Pancreas (tissue), 10 donors: Measurements from ENCODE around the gene CASTOR1. TPM values are rescaled to one million over a fixed set of nuclear protein-coding genes. Genes with fewer than 3 reads are reported as not detected.

ENCODE experiments used
- ATAC-seq, 4 donors: fragments of 200-7000 bp; cut with Tn5 transposase; one replicate each; pipeline versions ENCODE4 v1.8.0 to v1.9.1; 2020; ENCODE audit warnings: mild to moderate bottlenecking in 4 of 4, moderate library complexity in 4 of 4
- DNase-seq, 6 donors: peaks; one replicate each; pipeline ENCODE4 v3.0.0-alpha.2; 2020
- FAIRE-seq: peaks from 2 replicates; lab custom pipeline; 2012; peaks lifted over from hg19 to GRCh38; lab: Jason Lieb, UNC
- H3K27ac ChIP-seq, 4 donors: fragments of 200-600 bp; sonication (generic); 1 replicate in 3 of 4; 2 replicates in 1 of 4; pipeline versions ENCODE4 v1.5.0 to v1.8.0; 2020
- H3K27me3 ChIP-seq, 4 donors: fragments of 200-600 bp; one replicate each; pipeline ENCODE4 v1.8.0; 2021
- H3K36me3 ChIP-seq, 3 donors: fragments of 200-600 bp; sonication (generic) in 1 of 3; one replicate each; pipeline versions ENCODE4 v1.5.0 to v1.8.0; 2020 to 2021
- H3K4me1 ChIP-seq, 3 donors: fragments of 200-600 bp; one replicate each; pipeline ENCODE4 v1.8.0; 2021
- H3K4me3 ChIP-seq, 4 donors: fragments of 200-600 bp; sonication (generic) in 2 of 4; one replicate each; pipeline versions ENCODE4 v1.5.0 to v1.8.0; 2020 to 2021
- H3K9me3 ChIP-seq, 4 donors: fragments of 200-600 bp; one replicate each; pipeline ENCODE4 v1.8.0; 2021
- CTCF ChIP-seq, 4 donors: fragments of 200-600 bp; sonication (generic) in 3 of 4; IDR thresholded peaks; one replicate each; pipeline versions ENCODE4 v1.5.0 to v1.8.0; 2021; ENCODE audit warnings: antibody characterized with exemption in 4 of 4
- WGBS, 2 donors: extraction: QIAGEN DNeasy Blood & Tissue Kit; methylation state at CpG; one replicate each; pipeline ENCODE4 v1.1.7; 2013; 5-methylcytosine and 5-hydroxymethylcytosine counted together
- intact Hi-C, 3 donors: fragments of 100-400 bp; cut with DNase I; formaldehyde crosslinking; loops; one replicate each; pipeline versions ENCODE4 v1.11.1 to v1.14.2; 2022
- polyA plus RNA-seq, 2 donors: library from polyadenylated mRNA; stranded (reverse); fragments of 200-250 nt; gene quantifications; one replicate each; pipeline ENCODE4 v1.2.3, GENCODE V29; 2013
- total RNA-seq, 6 donors: library from RNA; stranded (reverse); fragmentation: NEBNext Ultra II Directional in 4 of 6; extraction: Animal tissue kit (Norgen Biotek cat#: 25700) in 4 of 6; gene quantifications; one replicate each; pipeline versions ENCODE4 v1.2.1 to v1.2.4, GENCODE V29; 2021 to 2023
- donor health status: healthy with polysubstance abuse.
- donor health status: DM: no; HTN: no; CAD: no; lungs with moderate emphysema.
- donor health status: DM: no; HTN: no; CAD: no.
- donor health status: control.
- donor health status: control.
- donor health status: Bipolar disorder and iron deficiency.
- donor health status: DM: yes; HTN: yes; CAD: no.
- donor health status: DM: no; HTN: no; CAD: no.
- donor health status: DM: no; HTN: no; CAD: no.
- donor health status: DM: yes; HTN: yes; CAD: no.

Gene CASTOR1
- total and polyA plus RNA-seq, 8 donors, result 1.8 to 8.3 (median 4.2) TPM

GRCh38 chr22:30297276-30297990 lies 8.1 kb upstream of the CASTOR1 start:
- no peaks in the 10 kb centered on the region for H3K27me3 ChIP-seq
- intact Hi-C loops, result no loop called here
- H3K27ac ChIP-seq, result no peak overlapping the region
- peaks cover 0 to 10% (median 0%) of the 10 kb centered on the region in 3 donors for H3K4me1 ChIP-seq
- no peaks in the 10 kb centered on the region for H3K9me3 ChIP-seq
- DNase-seq (no peak), FAIRE-seq (no peak), ATAC-seq (no peak)
- peaks cover 0 to 27% (median 3%) of the 10 kb centered on the region in 3 donors for H3K36me3 ChIP-seq
- WGBS, 2 donors, result 90 to 93% methylated on average over 11 of the region's 11 CpGs
- H3K4me3 ChIP-seq, result no peak overlapping the region
- no peak for TF ChIP-seq CTCF (IDR thresholded peaks at IDR 0.05)

- H3K27ac ChIP-seq, result no peak overlapping the region
- FAIRE-seq, result no peak
- DNase-seq, result no peak
- peaks cover 0 to 32% (median 3%) of the 10 kb centered on the region in 3 donors for H3K36me3 ChIP-seq
- H3K27me3 ChIP-seq, result no peaks in the 10 kb centered on the region
- H3K4me1 ChIP-seq, result peaks cover 0 to 4% (median 0%) of the 10 kb centered on the region in 3 donors
- intact Hi-C loops, result no loop called here
- no peaks in the 10 kb centered on the region for H3K9me3 ChIP-seq
- H3K4me3 ChIP-seq, result no peak overlapping the region
- 94 to 96% methylated on average over 3 of the region's 3 CpGs for WGBS, 2 donors
- no peak for ATAC-seq
- TF ChIP-seq CTCF (IDR thresholded peaks at IDR 0.05), result no peak
Observed at GRCh38 chr22:30296833-30297232, 7.5 kb upstream of the CASTOR1 start.

- intact Hi-C loops, result no loop called here
- no peaks in the 10 kb centered on the region for H3K27me3 ChIP-seq
- ATAC-seq, result no peak
- H3K4me3 ChIP-seq, result no peak overlapping the region
- DNase-seq, result no peak
- peaks cover 0 to 4% (median 3%) of the 10 kb centered on the region in 3 donors for H3K4me1 ChIP-seq
- no peak overlapping the region for H3K27ac ChIP-seq
- WGBS, 2 donors, result 94 to 95% methylated on average over 4 of the region's 4 CpGs
- FAIRE-seq, result no peak
- H3K36me3 ChIP-seq, result peaks cover 0 to 32% (median 3%) of the 10 kb centered on the region in 3 donors
- no peaks in the 10 kb centered on the region for H3K9me3 ChIP-seq
- no peak for TF ChIP-seq CTCF (IDR thresholded peaks at IDR 0.05)
Observed at GRCh38 chr22:30296324-30296723, 7.0 kb upstream of the CASTOR1 start.

GRCh38 chr22:30295576-30295975 lies 6.3 kb upstream of the CASTOR1 start:
- Histone ChIP-seq H3K4me3 (no peak overlapping the region), H3K9me3 (no peaks in the 10 kb centered on the region), H3K27ac (no peak overlapping the region), H3K27me3 (no peaks in the 10 kb centered on the region), H3K4me1 (peaks cover 4 to 11% (median 11%) of the 10 kb centered on the region in 3 donors), H3K36me3 (peaks cover 0 to 32% (median 3%) of the 10 kb centered on the region in 3 donors)
- ATAC-seq (no peak), DNase-seq (no peak), FAIRE-seq (no peak)
- intact Hi-C loops, result no loop called here
- TF ChIP-seq CTCF (IDR thresholded peaks at IDR 0.05), result no peak
- 75 to 86% methylated on average over 7 of the region's 7 CpGs for WGBS, 2 donors

GRCh38 chr22:30294830-30295229 lies 5.5 kb upstream of the CASTOR1 start:
- Histone ChIP-seq H3K9me3 (no peaks in the 10 kb centered on the region), H3K27me3 (no peaks in the 10 kb centered on the region), H3K4me3 (no peak overlapping the region), H3K36me3 (peaks cover 0 to 32% (median 3%) of the 10 kb centered on the region in 3 donors), H3K27ac (no peak overlapping the region), H3K4me1 (peaks cover 10 to 17% (median 14%) of the 10 kb centered on the region in 3 donors)
- peak in 1 of 6 donors; percentile 67 for DNase-seq
- no peak for FAIRE-seq
- 92 to 94% methylated on average over 11 of the region's 11 CpGs for WGBS, 2 donors
- no peak for ATAC-seq
- intact Hi-C loops, result no loop called here
- TF ChIP-seq CTCF (IDR thresholded peaks at IDR 0.05), result no peak
